Hepatocyte (in vitro differentiated cells): Measurements from ENCODE around the gene ITPK1.

Experiments
- EZH2 ChIP-seq: fragments of 200-600 bp; sonication (generic); IDR thresholded peaks from 2 replicates; pipeline ENCODE4 v1.6.1; 2016; ENCODE audit warnings: antibody characterized with exemption, mild to moderate bottlenecking, borderline replicate concordance
- EZH2phosphoT487 ChIP-seq: fragments of 200-600 bp; sonication (generic); IDR thresholded peaks from one replicate; pipeline ENCODE4 v1.6.1; 2018; ENCODE audit warnings: antibody characterized with exemption, mild to moderate bottlenecking, low read depth, moderate library complexity; ENCODE audit not compliant: unreplicated experiment, severe bottlenecking
- TF ChIP-seq, protein P1 (sequence below): fragments of 200-600 bp; sonication (generic); IDR thresholded peaks from 2 replicates; pipeline ENCODE4 v1.5.1; 2016; ENCODE audit warnings: antibody characterized with exemption, mild to moderate bottlenecking; ENCODE audit not compliant: poor library complexity

- TF ChIP-seq, protein P1, sequence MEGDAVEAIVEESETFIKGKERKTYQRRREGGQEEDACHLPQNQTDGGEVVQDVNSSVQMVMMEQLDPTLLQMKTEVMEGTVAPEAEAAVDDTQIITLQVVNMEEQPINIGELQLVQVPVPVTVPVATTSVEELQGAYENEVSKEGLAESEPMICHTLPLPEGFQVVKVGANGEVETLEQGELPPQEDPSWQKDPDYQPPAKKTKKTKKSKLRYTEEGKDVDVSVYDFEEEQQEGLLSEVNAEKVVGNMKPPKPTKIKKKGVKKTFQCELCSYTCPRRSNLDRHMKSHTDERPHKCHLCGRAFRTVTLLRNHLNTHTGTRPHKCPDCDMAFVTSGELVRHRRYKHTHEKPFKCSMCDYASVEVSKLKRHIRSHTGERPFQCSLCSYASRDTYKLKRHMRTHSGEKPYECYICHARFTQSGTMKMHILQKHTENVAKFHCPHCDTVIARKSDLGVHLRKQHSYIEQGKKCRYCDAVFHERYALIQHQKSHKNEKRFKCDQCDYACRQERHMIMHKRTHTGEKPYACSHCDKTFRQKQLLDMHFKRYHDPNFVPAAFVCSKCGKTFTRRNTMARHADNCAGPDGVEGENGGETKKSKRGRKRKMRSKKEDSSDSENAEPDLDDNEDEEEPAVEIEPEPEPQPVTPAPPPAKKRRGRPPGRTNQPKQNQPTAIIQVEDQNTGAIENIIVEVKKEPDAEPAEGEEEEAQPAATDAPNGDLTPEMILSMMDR, result no peak
- TF ChIP-seq EZH2, result no peak
- no peak for TF ChIP-seq EZH2phosphoT487
Measured at GRCh38 chr14:92935446-92935845, 180.3 kb downstream of the ITPK1 start.
